ENCODE data around the gene MINDY4.

MINDY4 gene

GRCh38 chr7:30740417-30741181, 30.6 kb upstream of the MINDY4 start:
- H3K27ac ChIP-seq: no peak overlapping the region
- no peak overlapping the region for H3K4me3 ChIP-seq

GRCh38 chr7:30741289-30741688, 29.9 kb upstream of the MINDY4 start:
- Histone ChIP-seq H3K4me3 (no peak overlapping the region), H3K27ac (no peak overlapping the region)

DNA sequence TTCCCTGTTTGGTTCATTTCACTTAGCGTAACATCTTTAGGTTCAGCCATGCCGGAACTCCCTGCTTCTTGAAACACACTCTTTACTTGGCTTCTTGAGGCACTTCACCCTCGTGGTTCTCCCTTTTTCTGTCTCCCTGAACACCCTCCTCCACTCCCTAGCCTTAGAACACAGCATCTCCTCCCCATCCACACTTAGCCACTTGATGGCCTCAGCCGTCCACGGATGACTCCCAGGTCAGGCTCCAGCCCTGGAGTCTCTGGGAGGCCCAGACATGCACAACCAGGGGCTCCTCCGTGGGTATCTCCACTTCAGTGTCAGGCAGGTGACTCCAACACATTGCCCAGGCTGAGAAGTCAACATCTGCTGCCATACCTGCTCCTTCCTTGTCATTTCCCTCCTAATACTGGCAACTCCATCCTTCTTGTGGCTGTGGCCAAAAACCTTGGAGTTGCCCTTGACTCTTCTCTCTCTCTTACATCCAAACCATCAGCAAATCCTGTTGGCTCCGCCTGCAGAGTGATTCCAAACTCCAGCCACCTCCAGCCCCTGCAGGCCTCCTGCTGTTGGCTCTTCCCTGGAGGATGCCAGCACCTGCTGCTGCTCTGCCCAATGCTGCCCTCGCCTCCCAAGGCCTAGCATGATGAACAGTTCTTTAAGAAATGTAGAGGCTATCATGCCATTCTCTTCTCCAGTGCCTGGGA, 27.7 kb upstream of the MINDY4 start:
- H3K27ac ChIP-seq: no peak overlapping the region
- no peak overlapping the region for H3K4me3 ChIP-seq

GRCh38 chr7:30744075-30744417, 27.2 kb upstream of the MINDY4 start:
- Histone ChIP-seq H3K27ac (no peak overlapping the region), H3K4me3 (no peak overlapping the region)

GRCh38 chr7:30745261-30745941, 25.8 kb upstream of the MINDY4 start:
- no peak overlapping the region for H3K4me3 ChIP-seq
- no peak overlapping the region for H3K27ac ChIP-seq

- Histone ChIP-seq H3K4me3 (no peak overlapping the region), H3K27ac (peak overlapping the region in 7 of 21 experiments; percentile 18 to 71 (median 36))
Measured at GRCh38 chr7:30750010-30750409, 21.2 kb upstream of the MINDY4 start.

GRCh38 chr7:30750683-30751650, 20.2 kb upstream of the MINDY4 start:
- Histone ChIP-seq H3K4me3 (no peak overlapping the region), H3K27ac (peak overlapping the region in 13 of 21 experiments; percentile 15 to 71 (median 50))

GRCh38 chr7:30751696-30752273, 19.4 kb upstream of the MINDY4 start, which contains the start of gene INMT:
Gene INMT, plus strand, starts transcription at chr7:30752135. Its CDS starts 16 bp downstream, at chr7:30752151.
- Histone ChIP-seq H3K27ac (peak within 1 kb of the TSS in 17 of 21 experiments; percentile 2 to 71 (median 50)), H3K4me3 (no peak within 1 kb of the TSS)

DNA sequence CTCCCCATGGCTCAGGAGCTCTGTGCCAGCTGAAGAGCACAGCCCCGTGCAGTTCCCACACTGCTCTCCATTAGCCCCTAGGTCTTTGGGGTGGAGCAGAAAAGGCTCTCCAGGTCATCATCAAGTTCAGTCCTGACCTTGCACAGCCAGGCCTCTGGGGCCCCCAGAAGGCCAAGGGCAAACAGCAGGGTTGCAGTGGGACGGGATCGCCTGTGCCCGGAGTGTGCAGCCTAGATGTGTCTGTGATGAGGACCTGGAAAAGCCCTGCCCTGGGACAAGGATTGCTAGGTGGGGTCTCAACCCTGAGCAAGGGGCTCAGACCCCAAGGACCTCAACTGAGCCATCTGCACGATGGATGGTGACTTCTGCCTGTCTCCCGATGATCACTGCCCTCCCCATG, 18.7 kb upstream of the MINDY4 start:
- Histone ChIP-seq H3K4me3 (no peak overlapping the region), H3K27ac (peak overlapping the region in 16 of 21 experiments; percentile 2 to 71 (median 36))

DNA sequence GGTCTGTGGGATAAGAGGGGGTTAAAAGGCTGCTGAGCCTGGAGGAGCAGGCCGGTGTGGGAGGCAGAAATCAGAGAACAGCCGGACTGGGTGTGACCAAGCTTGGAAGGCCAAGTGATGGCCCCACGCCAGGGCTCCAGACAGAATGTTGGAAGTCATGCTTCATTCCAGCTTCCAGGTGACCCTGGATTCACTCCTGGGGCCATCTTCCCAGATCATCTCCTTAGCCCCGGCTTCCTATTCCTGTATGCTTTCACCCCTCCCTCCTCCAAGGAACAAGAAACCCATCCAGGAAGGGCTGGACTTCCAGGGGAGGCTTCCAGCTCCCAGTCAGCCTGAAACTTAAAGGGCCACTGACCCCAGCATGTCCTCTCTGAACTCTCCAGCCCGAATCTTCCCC, 18.2 kb upstream of the MINDY4 start:
- peak overlapping the region in 11 of 21 experiments; percentile 2 to 71 (median 36) for H3K27ac ChIP-seq
- no peak overlapping the region for H3K4me3 ChIP-seq

- Histone ChIP-seq H3K27ac (no peak overlapping the region), H3K4me3 (no peak overlapping the region)
Measured at GRCh38 chr7:30754315-30754877, 16.8 kb upstream of the MINDY4 start.

DNA sequence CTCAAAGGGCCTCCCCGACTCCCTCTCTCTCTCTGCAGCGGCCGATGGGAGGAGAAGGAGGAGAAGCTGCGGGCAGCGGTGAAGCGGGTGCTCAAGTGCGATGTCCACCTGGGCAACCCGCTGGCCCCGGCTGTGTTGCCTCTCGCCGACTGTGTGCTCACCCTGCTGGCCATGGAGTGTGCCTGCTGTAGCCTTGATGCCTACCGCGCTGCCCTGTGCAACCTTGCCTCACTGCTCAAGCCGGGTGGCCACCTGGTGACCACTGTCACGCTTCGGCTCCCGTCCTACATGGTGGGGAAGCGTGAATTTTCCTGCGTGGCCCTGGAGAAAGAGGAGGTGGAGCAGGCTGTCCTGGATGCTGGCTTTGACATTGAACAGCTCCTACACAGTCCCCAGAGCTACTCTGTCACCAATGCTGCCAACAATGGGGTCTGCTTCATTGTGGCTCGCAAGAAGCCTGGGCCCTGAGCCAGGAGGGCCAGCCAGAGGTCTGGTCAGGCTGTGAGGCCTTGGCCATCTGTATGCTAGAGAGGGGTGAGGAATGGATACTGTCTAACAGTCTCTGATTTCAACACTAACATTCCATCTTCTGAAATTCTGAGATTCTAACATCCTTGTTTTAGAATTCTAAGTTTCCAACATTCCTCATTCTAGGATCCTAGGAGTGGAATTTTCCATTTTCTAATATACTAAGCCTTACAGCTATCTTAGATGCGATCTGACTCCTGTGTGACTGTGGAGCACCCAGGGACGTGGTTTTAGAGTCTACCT, 15.6 kb upstream of the MINDY4 start:
- H3K27ac ChIP-seq: peak overlapping the region in 1 of 21 experiments; percentile 20
- no peak overlapping the region for H3K4me3 ChIP-seq

GRCh38 chr7:30757342-30757692, 13.9 kb upstream of the MINDY4 start:
- Histone ChIP-seq H3K4me3 (no peak overlapping the region), H3K27ac (no peak overlapping the region)

DNA sequence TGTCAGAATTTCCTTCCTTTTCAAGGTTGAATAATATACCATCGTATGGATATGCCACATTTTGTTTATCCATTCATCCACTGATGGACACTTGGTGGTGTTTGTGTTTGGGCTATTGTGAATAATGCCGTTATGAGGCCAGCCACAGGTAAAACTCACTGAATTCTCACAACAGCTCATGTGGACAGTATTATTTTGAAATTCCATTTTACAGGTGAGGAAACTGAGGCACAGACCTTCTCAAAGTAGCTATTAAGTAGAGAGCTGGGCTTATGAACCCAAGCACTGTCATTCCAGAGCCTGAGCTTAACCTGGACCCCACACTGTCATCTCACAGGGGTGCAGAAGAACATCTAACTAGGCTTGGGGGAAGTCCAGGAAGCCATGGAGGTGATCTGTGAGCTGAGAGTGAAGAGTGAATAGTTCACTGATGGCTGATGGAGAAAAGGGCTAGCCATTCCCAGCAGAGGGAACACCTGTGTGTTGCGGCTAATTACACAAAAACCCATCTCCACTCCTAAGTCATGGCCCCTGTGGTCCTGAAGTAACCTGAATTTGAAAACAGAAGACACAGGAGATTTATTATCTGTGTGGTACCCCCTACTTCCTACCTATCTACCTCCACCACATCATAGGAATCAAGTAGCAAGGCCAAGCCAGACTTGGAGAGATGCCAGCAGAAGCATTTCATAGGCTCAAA, 10.6 kb upstream of the MINDY4 start:
- no peak overlapping the region for H3K27ac ChIP-seq
- H3K4me3 ChIP-seq: no peak overlapping the region

DNA sequence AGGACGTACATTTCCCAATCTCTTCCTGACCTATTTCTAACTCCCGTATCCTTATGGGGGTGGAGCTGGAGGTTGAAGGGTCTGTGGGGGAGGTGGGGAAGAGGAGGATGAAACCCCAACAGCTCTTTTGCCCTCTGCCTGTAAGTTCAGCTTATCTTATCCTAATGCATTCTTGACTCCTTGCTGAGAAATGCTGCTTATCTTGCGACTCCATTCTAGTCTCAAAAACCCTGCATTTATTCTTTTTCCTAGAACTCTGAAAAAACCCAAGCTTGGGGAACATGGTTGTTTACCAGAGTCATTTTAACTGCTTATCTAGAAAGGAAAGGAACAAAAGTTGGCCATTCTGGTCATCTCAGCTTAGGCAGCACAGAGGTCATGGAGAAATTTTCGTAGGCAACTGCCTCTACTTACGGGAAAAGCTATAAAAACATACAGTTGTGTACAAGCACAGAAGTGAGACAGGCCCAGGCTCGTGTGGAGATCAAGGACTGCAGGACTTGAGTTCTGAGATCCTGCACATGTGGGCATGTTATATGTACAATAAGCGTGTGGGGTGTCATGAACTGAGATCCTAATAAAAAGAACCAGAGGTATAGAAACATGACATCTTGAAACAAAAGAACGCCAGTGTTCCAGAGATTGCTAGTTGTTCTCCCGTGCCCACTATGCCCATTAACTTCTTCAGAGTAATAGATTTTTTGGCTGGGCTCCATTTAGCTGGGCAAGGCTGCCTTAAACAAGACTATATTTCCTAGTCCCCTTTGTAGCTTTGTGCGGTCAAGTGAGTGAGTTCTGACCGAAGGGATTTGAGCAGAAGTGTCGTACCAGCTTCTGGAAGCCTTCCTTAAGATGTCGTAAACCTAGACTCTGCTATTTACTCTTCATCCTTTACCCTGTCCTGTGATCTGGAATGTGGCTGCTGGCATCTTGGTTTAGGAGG, 9.7 kb upstream of the MINDY4 start:
- H3K4me3 ChIP-seq: no peak overlapping the region
- H3K27ac ChIP-seq: no peak overlapping the region

All from skin epidermis (tissue), 12 donors.